Neural cell (in vitro differentiated cells): ENCODE results near the gene SLC6A3.

Experiments used
- CTCF ChIP-seq: fragments of 450-650 bp; IDR thresholded peaks from 2 replicates; pipeline ENCODE4 v1.5.1; 2014; ENCODE audit warnings: antibody characterized with exemption, mild to moderate bottlenecking, moderate library complexity; ENCODE audit not compliant: poor library complexity, severe bottlenecking
- EP300 ChIP-seq: fragments of 450-650 bp; conservative IDR thresholded peaks from 2 replicates; pipeline ENCODE4 v1.6.1; 2014; ENCODE audit warnings: antibody characterized with exemption, mild to moderate bottlenecking, moderate library complexity; ENCODE audit not compliant: poor library complexity, severe bottlenecking
- EZH2 ChIP-seq: fragments of 200-600, 300-800 bp; shearing (Covaris generic), sonication (generic); IDR thresholded peaks from 2 replicates; pipeline ENCODE4 v1.6.1; 2014; ENCODE audit warnings: antibody characterized with exemption, low read length, borderline replicate concordance, mild to moderate bottlenecking; ENCODE audit not compliant: insufficient read depth, poor library complexity, severe bottlenecking
- MXI1 ChIP-seq: fragments of 450-650 bp; conservative IDR thresholded peaks from 2 replicates; pipeline ENCODE4 v1.6.1; 2014; ENCODE audit warnings: antibody characterized with exemption, mild to moderate bottlenecking; ENCODE audit not compliant: poor library complexity, severe bottlenecking
- POLR2AphosphoS5 ChIP-seq: IDR thresholded peaks from 2 replicates; pipeline ENCODE4 v1.6.1; 2012
- RAD21 ChIP-seq: fragments of 450-650 bp; conservative IDR thresholded peaks from 2 replicates; pipeline ENCODE4 v1.6.1; 2014; ENCODE audit warnings: antibody characterized with exemption, mild to moderate bottlenecking, moderate library complexity
- REST ChIP-seq: IDR thresholded peaks from 2 replicates; pipeline ENCODE4 v1.6.1; 2012; ENCODE audit warnings: borderline replicate concordance
- SMC3 ChIP-seq: fragments of 450-650 bp; conservative IDR thresholded peaks from 2 replicates; pipeline ENCODE4 v1.6.1; 2014; ENCODE audit warnings: antibody characterized with exemption, mild to moderate bottlenecking, moderate library complexity; ENCODE audit not compliant: poor library complexity
- TAF1 ChIP-seq: IDR thresholded peaks from 2 replicates; pipeline ENCODE4 v1.6.1; 2012; ENCODE audit warnings: low read depth

GRCh38 chr5:1461396-1461795 is 16.2 kb upstream of the SLC6A3 start:
- no peak for TF ChIP-seq CTCF
- TF ChIP-seq SMC3: no peak
- no peak for TF ChIP-seq EP300
- TF ChIP-seq RAD21: no peak
- TF ChIP-seq EZH2: no peak
- TF ChIP-seq MXI1: no peak
- TF ChIP-seq TAF1: no peak
- no peak for TF ChIP-seq POLR2AphosphoS5
- no peak for TF ChIP-seq REST
